Activated CD4-positive, alpha-beta T cell treated with anti-CD3 and anti-CD28 coated beads, Interleukin-2, Interleukin-6, amounts not matched to agents 100 ng/mL and 50 ng/mL, durations not matched to agents 16 hours and 8 hours (primary cell): ENCODE measurements around the gene RBM33.

ENCODE experiments used
- DNase-seq: peaks from one replicate; pipeline ENCODE4 v3.0.0-alpha.2; 2020

Gene RBM33

DNA sequence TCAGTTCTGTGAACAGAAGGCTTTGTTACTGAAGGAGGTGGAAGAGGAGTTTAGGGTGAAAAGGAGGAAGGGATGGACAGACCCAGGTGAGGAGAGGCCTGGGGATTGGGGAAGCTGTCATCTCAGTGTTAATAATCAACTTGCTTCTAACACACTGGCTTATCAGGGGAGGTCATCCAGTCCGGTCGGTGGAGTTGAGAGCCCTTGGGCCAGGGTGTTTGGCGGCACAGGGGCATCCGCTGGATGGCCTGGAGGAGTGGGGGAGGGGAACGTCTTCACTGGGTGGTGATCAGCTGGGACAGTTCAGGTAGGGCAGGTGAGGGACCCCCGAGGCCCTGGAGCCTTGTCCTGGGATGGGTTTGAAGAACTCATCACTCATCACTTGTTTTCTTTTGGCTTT, 133.9 kb downstream of the RBM33 start:
- no peak for DNase-seq

DNA sequence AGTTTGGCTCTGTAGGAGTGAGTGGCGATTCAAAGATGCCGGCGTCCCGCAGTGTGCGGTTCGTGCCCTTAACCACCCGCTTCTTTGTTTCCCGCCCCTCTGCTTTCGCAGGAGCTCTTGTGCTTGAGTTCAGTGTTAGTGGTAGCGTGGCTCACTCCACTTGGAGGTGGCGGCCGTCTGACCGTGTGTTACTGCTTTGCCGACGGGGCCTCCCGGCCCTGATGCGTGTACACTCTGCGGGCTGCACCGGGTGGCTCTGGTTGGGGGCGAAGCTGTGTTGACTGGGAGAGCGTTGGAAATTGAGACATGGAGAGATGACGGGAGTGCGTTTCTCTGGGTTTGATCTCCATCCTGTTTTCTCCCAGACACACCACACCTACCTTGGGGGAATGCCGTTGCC, 136.4 kb downstream of the RBM33 start:
- no peak for DNase-seq

DNA sequence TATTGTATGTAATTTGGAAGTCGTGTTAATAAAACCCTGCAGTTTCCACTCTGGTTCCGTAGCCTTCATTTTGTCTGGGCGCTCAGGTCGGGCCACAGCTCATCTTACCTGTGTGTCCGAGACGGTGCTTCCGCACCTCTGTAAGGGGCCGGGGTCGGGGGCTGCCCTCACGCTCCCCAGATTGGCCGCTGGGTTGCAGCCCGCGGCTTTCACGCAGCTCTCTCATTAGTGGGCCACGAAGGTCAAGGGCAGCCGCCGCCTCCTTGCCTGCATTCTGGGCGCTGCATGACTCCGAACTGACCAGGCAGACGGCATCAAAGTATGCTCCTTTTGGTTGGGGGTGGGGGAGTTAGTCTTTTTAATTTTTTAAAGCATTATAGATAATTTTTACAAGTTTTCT, 137.0 kb downstream of the RBM33 start:
- no peak for DNase-seq

DNA sequence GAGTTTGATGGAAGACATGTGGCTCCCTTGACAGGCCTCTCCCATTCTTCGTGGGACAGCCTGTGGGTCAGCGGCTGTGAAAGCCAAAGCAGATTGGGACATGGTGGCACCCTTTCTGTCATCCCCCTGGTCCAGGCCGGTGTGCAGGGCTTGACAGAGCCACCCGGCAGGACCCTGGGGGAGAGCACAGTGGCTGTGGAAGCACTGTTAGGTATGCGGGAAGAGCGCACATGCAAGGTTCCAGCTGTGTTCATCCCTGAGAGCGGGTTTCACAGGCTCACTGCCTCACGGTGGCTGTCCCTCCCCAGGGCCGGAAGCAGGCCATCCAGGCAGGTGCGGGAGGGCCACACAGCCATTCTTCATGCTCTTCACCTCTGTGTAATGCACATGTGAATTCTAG, 138.0 kb downstream of the RBM33 start:
- no peak for DNase-seq

DNA sequence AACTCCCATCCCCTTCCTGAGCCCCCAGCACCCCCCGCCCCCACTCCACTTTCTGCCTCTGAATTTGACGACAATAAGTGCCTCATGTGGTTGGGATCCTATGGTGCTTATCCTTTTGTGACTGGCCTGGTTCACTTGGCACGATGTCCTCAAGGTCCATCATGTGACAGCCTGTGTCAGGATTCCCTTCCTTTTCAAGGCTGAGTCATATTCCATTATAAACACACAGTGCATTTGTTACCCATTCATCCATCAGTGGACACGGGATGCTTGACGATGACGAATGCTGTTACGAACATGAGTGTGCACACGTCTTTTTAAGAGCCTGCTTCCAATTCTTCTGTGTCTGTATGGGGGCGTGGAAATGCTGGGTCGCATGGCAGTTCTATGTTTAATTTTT, 141.1 kb downstream of the RBM33 start:
- no peak for DNase-seq

DNA sequence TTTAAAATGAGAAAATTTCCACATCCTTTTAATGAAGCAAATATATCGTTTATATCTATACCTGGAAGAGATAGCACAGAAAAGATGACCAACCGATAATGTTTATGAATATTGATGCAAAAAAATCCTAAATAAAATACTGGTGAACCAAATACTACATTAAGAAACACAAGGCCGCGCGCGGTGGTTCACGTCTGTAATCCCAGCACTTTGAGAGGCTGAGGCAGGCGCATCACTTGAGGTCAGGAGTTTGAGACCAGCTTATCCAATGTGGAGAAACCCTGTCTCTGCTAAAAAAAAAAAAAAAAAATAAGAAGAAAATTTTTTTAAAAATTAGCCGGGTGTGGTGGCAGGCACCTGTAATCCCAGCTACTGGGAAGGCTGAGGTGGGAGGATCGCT, 142.0 kb downstream of the RBM33 start:
- no peak for DNase-seq

DNA sequence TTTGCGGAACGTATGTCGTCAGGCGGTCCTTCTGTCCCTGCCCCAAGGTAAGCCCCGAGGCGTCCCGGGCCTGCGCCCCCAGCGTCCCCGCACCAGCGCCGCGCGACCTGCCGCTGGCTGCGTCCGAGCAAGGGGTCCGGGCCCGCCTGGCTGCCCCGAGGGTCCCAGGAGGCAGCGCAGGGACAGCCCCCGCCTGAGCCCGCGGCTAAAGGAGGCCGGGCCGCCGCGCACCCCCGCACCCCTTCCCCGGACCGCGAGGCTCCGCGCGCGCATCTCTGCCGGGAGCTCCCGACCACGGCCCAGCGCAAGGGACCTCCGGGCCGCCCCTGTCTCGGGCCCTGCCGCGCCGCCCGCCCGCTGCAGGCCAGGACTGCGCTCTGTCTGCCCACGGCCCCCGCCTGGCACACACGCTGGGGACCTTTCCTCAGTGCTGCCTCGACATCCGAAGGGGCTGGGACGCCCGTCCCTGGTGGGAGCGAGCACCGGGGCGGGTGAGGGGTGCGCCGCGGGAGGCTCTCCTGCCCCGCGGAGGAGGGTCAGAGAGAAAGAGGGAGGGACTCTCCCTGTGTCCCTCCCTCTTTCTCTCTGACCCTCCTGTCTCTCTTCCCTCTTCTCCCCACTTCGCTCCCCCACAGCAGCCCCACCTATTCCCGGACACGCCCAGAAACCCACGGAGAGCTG, 142.8 kb downstream of the RBM33 start:
- no peak for DNase-seq

DNA sequence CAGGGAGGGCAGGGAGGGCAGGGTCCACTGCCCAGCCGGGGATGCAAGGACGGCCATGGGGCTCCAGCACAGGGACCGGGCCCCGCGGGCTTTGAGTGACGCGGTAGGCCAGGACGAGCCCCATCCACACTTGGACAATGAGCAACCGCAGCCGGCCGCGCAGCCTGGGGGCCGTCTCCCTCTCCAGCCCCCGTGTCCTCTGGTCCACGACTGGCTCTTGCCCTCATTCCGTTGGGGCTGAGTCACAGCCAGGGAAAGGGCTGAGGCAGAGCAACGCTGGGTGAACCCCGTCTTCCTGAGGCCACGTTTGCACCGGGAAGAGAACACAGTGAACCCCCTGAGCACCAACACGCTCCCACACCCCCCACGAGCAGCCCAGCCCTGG, 144.1 kb downstream of the RBM33 start:
- no peak for DNase-seq

DNA sequence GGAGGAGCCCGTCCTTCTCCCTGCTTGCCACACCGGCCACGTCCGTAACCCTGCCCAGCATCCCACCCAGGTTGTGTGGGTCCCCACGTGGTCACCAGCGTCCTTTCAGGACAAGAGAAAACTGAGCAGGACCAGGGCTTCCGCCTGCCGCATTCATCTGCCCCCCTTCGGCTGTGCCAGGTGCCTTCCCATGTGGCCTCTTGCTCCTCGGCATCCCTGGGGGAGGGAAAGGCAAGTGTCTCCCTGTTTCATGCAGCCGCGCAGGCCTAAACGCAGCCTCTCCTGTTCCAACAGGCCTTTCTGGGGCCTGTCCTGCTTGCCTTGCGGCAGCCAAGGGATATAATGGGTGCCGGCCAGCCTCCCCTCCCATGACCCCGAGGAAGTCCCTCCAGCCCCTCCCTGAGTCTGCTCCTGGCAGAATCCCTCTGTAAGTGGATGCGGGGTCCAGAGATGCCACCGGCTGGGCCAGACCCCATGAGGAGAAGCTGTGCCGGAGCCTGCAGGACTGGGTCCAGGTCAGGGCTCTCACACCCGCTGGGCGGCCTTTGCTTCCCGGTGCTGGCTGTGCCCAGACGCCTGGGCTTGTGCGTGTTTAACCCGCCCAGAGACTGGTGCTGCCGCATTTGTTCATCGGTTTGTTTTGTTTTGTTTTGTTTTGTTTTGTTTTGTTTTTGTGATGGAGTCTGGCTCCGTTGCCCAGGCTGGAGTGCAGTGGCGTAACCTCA, 144.7 kb downstream of the RBM33 start:
- DNase-seq = no peak

DNA sequence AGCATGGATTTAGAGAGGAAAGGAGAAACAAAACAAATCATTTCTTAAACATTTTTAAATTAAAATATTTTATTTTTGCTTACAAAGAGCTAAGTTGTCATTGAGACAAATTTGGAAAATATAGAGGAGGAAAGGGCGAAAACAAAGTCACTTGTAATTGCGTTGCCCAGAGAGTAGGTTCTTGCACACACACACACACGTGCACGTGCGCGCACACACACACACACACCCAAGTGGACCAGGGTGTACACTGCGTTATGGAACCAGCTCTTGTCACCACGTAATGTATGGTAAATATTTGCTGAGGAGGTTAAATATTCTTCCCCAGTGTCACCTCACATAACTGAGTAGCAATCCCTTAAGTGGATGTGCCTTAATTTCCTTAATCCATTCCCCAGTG, 146.2 kb downstream of the RBM33 start:
- DNase-seq = no peak

DNA sequence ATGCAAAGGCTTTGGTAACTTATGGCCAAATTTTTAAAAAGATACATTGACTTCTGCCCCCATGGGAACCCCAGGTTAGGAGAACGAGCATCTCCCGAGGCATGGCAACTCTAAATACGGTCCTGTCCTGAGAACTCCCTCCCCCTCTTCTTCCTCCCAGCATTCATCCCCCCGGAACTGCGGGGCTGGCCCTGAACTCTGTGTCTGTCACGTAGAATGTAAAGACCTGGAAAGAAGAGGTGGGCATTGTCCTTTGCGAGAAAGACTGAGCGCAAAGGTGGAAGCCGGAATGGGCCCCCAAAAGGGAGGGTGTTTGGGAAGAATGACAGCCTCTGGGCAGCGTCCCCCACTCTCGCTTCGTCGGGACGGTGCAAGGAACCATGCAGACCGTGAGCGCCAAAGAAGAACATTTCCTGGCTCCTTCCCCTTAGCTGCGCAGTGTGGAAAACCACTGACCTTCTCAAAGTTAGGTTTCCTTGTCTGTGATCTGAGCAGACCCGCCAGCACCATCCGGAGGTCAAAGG, 146.8 kb downstream of the RBM33 start:
- no peak for DNase-seq

DNA sequence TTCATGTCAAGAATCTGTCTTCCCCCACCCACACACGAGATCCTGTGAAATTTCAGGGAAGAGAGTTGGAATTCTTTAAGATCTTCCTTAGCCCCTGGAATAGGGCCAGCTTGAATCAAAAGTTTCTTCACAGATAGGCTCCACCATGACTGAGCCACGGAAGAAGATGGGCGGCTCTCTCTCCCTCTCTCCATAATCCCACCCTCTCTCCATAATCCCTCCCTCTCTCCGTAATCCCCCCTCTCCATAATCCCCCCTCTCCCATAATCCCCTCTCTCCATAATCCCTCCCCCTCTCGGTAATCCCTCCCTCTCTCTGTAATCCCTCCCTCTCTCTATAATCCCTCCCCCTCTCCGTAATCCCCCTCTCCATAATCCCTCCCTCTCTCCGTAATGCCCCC, 147.4 kb downstream of the RBM33 start:
- DNase-seq = no peak

DNA sequence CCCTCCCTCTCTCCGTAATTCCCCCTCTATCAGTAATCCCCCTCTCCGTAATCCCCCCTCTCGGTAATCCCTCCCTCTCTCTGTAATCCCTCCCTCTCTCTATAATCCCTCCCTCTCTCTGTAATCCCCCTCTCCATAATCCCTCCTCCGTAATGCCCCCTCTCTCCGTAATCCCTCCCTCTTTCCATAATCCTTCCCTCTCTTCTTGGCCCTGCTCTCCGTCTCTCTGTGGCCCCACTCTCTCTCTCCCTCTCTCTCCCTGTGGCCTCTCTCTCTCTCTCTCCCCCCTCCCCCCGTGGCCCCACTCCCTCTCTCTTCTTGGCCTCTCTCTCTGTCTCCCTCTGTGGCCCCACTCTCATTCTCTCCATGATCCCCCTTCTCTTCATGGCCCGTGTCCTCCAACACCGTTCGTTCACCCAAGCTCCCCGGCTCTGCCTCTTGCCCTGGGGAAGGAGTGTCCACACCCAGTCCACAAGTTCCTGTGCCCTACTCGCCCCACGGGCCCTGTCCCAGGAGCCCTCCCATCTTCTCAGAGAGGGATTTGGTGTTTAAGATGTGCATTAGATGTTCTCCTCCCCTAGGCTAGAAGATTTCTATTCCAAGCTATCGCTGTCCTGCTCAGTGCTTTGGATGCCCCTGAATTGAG, 148.0 kb downstream of the RBM33 start:
- DNase-seq = no peak

DNA sequence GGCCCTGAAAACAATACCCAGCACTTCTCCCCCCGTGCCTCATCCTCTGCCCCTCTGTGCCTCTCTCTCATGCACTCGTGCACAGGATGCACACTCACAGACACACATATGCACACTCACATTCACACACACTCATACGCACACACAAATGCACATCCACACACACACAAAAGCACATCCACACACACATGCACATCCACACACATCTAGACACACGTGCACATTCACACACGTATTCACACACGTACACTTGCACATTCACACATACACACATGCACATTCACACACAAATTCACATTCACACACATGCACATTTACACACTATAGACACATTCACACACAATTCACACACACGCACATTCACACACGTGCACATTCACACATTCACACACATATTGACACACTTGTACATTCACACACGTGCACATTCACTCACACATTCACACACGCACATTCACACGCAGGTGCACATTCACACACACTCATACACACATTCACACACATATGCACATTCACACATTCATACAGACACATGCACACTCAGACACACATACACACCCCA, 148.6 kb downstream of the RBM33 start:
- no peak for DNase-seq

DNA sequence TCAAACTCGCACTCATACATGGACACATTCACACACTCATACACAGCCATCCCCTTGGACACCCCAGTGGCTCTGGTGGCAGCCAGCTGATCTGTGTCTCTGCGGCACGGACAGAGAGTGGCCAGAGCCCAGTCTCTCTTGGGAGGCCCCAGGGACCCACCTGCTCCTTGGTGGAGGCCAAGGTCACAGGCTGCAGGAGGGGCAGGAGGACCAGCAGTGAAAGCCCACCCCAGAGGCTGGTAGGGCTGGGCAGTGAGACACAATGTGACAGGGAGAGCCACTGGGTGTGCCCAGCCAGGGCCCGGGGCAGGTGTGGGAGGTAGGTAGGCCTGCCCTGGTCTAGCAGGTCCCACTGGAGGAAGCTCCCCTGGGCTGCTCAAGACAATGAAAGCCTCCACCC, 149.3 kb downstream of the RBM33 start:
- DNase-seq = no peak

DNA sequence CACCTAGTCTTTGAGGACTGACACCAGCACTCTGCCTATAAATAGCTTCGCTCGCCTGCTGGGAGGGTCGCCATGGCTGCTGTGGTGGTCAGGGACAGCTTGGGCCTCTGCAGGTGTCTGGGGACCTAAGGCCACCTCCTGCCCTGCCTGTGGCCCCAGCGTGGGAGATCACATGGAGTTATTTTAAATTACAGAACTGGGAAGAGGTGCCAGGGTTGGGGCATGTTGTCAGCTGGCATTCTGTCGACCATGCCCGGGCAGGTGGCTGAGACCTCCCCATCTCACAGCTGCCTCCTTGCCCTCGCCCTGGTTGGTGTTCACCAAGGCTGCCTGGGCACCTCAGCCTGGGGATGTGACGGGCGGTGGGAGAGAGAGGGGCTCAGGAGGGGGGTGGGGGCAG, 149.7 kb downstream of the RBM33 start:
- DNase-seq = no peak

DNA sequence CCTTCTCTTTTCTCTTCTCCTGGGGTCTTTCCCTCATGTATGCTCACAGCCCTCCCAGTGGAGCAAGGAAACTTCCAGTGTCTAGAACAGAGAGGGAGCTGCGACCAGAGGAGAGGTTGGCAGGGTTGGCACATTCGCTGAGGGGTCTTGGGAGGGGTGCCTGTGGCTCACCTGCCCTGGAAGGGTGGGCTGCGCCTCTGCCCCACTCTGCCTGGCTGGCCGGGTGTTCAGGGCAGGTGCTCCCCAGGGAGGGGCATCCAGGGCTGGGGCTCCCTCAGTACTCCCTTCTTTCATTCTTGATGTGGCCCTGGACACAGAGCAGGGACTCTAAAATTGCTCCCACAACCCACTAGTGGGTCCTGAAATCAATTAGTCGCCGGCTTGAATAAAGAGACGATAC, 150.9 kb downstream of the RBM33 start:
- DNase-seq = no peak

DNA sequence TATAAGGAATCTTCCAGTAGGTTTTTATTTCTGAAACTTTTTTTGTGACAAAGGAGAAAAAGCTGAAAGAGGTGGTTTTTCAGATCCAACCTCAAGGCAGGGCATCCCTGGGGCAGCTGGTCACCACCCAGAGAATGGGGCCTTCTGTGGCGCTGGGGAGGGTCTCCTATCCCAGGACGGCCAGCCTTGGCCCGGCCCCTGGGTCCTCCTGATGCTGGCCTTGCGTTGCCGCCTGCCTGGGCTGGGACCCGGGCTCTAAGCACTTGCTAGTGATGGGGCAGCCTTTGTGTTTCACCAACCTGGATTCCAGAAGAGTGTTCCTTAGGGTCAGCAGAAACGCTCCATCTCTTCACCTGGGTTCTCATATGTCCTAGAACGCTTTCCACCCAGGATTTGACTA, 151.5 kb downstream of the RBM33 start:
- no peak for DNase-seq

DNA sequence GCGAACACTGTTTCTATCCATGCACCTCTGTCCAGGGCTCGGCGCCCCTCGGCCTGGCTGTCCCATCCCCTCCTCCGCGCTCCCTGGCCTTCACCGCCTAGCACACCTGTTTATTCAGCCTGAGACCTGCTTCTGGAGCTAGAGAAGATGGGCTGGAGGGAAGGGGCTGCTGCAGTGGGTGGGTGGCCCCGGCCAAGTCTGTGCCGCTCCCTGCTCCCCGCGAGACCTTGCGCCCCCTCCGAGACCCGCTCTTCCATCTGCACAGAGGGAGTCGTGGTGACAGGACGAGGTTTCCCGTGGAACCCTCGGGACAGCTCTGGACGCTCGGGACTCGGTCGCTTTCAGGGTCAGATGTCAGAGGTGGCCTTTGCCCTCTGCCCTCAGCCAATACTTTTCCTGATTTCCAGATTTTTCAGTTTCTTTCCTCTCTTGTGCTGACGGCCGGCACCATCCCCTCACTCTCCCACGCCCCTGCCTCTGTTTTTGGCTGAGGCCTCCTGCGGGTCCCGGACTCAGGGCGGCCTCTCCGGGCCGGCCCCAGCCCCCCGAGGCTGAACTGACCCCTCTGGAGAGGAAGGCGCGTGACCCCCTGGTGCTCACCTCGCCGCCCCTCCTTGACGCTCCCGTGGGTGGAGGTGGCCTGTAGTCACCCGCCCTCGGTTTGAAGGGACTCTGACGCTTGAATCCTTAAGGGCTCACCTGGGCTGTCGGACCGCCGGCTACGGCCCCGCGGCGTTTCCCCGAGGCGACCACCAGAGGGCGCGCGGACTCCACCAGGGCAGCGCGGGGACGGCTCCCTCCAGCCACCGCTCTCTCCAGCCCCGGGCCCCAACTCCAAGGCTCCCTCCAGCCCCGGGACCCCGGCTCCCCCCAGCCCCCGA, 152.2 kb downstream of the RBM33 start:
- peak; percentile 77 for DNase-seq

DNA sequence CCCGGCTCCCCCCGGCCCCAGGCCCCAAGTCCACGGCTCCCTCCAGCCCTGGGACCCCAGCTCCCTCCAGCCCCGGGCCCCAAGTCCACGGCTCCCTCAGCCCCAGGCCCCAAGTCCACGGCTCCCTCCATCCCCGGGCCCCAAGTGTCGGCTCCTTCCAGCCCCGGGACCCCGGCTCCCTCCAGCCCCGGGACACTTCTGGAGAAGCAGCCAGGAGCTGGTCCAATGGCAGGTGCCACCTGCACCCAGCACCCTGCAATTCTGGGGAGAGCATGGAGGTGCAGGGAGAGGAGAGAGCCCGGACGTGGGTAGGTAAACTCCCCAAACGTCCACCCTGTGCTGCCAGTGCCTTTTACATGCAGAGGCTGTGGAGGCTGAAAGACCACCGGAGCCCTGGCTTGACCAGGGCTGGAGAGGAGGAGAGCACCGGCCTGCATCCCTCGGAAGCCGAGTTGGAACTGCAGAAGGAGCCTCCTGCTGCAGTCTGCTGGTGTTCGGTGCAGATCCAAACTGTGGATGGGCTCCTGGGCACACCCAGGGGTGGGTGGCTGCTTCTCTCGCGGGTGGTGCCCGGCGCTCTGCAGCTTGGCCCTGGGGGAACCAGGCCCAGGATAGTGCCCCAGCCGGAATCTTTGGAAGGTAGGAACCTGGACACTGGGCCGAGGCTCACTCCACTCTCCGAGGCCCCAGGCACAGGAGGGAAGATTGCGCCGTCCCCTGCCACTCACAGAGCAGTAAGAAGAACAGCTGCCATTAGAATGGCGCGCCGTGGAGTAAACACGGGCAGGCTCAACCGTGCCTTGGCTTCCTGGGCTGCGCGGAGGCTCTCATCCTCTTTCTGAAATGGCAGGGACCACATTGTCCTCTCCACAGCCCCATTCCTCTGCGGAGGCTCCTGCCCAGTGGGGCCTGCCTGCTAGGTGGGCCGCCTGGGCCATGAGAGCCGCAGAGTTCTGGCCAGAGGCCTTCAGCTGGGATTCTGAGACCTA, 153.1 kb downstream of the RBM33 start:
- DNase-seq = no peak

DNA sequence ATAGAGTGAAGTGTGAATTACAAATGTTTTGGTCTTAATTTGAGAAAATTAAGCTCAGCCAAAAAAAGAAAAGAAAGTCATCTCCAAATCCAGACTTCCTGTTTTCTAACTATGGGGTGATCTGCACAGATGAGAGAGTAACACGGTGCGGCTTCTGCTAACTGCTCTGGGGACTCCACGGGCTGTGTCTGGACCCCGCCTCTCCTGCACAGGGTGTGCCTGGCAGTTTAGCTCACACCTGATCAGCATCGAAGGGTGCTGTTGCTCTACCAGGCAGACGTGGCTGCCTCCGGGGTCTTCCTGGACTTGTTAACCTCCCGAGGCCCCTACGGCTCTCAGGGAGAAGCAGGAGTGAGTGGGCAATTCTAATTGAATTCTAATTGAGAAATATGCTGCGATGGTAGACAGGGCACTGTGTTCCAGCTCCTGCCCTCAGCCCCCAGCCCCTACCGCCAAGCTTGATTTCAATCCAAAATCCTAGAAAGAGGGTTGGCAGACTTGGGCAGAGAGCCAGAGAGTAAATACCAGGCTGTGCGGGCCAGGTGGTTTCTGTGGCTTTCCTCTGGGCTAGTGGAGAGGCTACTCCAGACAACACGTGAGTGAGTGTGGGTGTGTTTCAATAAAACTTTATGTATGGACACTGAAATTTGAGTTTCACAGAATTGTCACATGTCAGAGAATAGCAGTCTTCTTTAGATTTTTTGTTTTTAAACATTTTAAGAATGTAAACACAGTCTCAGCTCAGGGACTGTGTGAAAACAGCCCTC, 154.4 kb downstream of the RBM33 start:
- DNase-seq = no peak
